A172 (cell line): ENCODE data around the gene WWOX. TPM values are rescaled to one million over a fixed set of nuclear protein-coding genes. Genes with fewer than 3 reads are reported as not detected.

Experiments used
- DNase-seq: peaks from one replicate; pipeline ENCODE4 v3.0.0-alpha.2; 2015; ENCODE audit warnings: low spot score
- total RNA-seq: library from RNA; depleted of rRNA; stranded (reverse); fragments of >200 nt; shearing (Covaris generic); gene quantifications from 2 replicates; pipeline ENCODE4 v1.2.3, GENCODE V29; 2014

The WWOX gene
- total RNA-seq, 1 experiment from 2014 or later, result 29.6 TPM

- DNase-seq, result no peak
Measured at GRCh38 chr16:78735337-78735736, 635.9 kb downstream of the WWOX start.

- DNase-seq, result no peak
Measured at GRCh38 chr16:78737630-78738029, 638.2 kb downstream of the WWOX start.

GRCh38 chr16:78738557-78738956, 639.1 kb downstream of the WWOX start:
- DNase-seq, result no peak

- no peak for DNase-seq
Measured at GRCh38 chr16:78740269-78740668, 640.8 kb downstream of the WWOX start.

- peak; percentile 19 for DNase-seq
Measured at GRCh38 chr16:78742501-78743283, 643.2 kb downstream of the WWOX start.

GRCh38 chr16:78743556-78743955, 644.1 kb downstream of the WWOX start:
- DNase-seq, result no peak

GRCh38 chr16:78744099-78744498, 644.6 kb downstream of the WWOX start:
- DNase-seq, result no peak

GRCh38 chr16:78744796-78745107, 645.3 kb downstream of the WWOX start:
- no peak for DNase-seq

GRCh38 chr16:78745108-78746019, 645.9 kb downstream of the WWOX start:
- DNase-seq, result no peak

GRCh38 chr16:78746718-78747117, 647.3 kb downstream of the WWOX start:
- DNase-seq, result no peak

GRCh38 chr16:78748220-78748929, 648.9 kb downstream of the WWOX start:
- DNase-seq, result no peak

- no peak for DNase-seq
Measured at GRCh38 chr16:78749745-78750268, 650.4 kb downstream of the WWOX start.

- DNase-seq, result no peak
Measured at GRCh38 chr16:78750611-78751010, 651.2 kb downstream of the WWOX start.

GRCh38 chr16:78751601-78752000, 652.1 kb downstream of the WWOX start:
- no peak for DNase-seq

GRCh38 chr16:78754713-78755112, 655.3 kb downstream of the WWOX start:
- no peak for DNase-seq

- no peak for DNase-seq
Measured at GRCh38 chr16:78755751-78756661, 656.6 kb downstream of the WWOX start.

GRCh38 chr16:78759596-78759995, 660.1 kb downstream of the WWOX start:
- DNase-seq, result no peak

- no peak for DNase-seq
Measured at GRCh38 chr16:78760611-78761010, 661.2 kb downstream of the WWOX start.

- no peak for DNase-seq
Measured at GRCh38 chr16:78761427-78761826, 662.0 kb downstream of the WWOX start.

- DNase-seq, result no peak
Measured at GRCh38 chr16:78762222-78762621, 662.8 kb downstream of the WWOX start.

GRCh38 chr16:78763821-78764440, 664.5 kb downstream of the WWOX start:
- no peak for DNase-seq
